CD4-positive, alpha-beta T cell (primary cell): ENCODE data around the gene TTC1. TPM values are rescaled to one million over a fixed set of nuclear protein-coding genes. Genes with fewer than 3 reads are reported as not detected.

ENCODE experiments used
- ATAC-seq: fragments of 200-7000 bp; cut with Tn5 transposase; one replicate; pipeline ENCODE4 v1.10.0; 2022; ENCODE audit warnings: mild to moderate bottlenecking; ENCODE audit not compliant: poor library complexity
- CTCF ChIA-PET: fragments of 350-600 bp; sonication (Branson Sonifier 250); formaldehyde crosslinking; loops from one replicate; lab custom pipeline; 2021; ENCODE audit warnings: antibody characterized with exemption, inconsistent platforms; lab: Charles Lee
- POLR2A ChIA-PET: fragments of 350-600 bp; sonication (Branson Sonifier 250); formaldehyde crosslinking; loops from one replicate; lab custom pipeline; 2021; ENCODE audit warnings: antibody characterized with exemption, inconsistent platforms; lab: Charles Lee
- DNase-seq, 14 experiments: peaks; one replicate each; pipeline ENCODE4 v3.0.0-alpha.2; 2013 to 2020; ENCODE audit warnings: mixed read lengths in 2 of 14
- H3K27ac ChIP-seq, 2 donors: one replicate each; pipeline versions ENCODE4 v1.5.1 to v1.7.0; 2013; ENCODE audit warnings: low read length in 2 of 2, low read depth in 1 of 2, mild to moderate bottlenecking in 1 of 2
- H3K27me3 ChIP-seq, 2 experiments: 1 replicate in 1 of 2; 2 replicates in 1 of 2; pipeline versions ENCODE4 v1.6.1 to v1.7.0; 2013; ENCODE audit warnings: low read length in 2 of 2, control low read depth in 1 of 2, mild to moderate bottlenecking in 1 of 2, moderate library complexity in 1 of 2; ENCODE audit not compliant: insufficient read depth in 2 of 2, control insufficient read depth in 1 of 2
- H3K36me3 ChIP-seq: one replicate; pipeline ENCODE4 v1.6.1; 2013; ENCODE audit warnings: low read length, control low read depth; ENCODE audit not compliant: insufficient read depth
- H3K4me1 ChIP-seq: one replicate; pipeline ENCODE4 v1.6.1; 2013; ENCODE audit warnings: low read length, control low read depth; ENCODE audit not compliant: insufficient read depth
- H3K4me3 ChIP-seq: one replicate; pipeline ENCODE4 v1.5.1; 2013; ENCODE audit warnings: mild to moderate bottlenecking, low read length, moderate library complexity
- H3K9me3 ChIP-seq, 2 experiments: 1 replicate in 1 of 2; 2 replicates in 1 of 2; pipeline versions ENCODE4 v1.6.1 to v1.7.0; 2013; ENCODE audit warnings: low read length in 2 of 2, mild to moderate bottlenecking in 2 of 2, control low read depth in 1 of 2, moderate library complexity in 1 of 2; ENCODE audit not compliant: control insufficient read depth in 1 of 2, insufficient read depth in 1 of 2
- H3K27ac Mint-ChIP-seq: one replicate; pipeline ENCODE4 v1.8.0; 2020; ENCODE audit warnings: mixed read lengths
- H3K27me3 Mint-ChIP-seq: one replicate; pipeline ENCODE4 v1.8.0; 2021; ENCODE audit warnings: mixed read lengths
- H3K36me3 Mint-ChIP-seq: one replicate; pipeline ENCODE4 v1.8.0; 2021; ENCODE audit warnings: low read depth, mixed read lengths
- H3K4me1 Mint-ChIP-seq: one replicate; pipeline ENCODE4 v1.8.0; 2021; ENCODE audit warnings: low read depth, mixed read lengths
- H3K4me3 Mint-ChIP-seq: one replicate; pipeline ENCODE4 v1.8.0; 2020; ENCODE audit warnings: mild to moderate bottlenecking, mixed read lengths
- H3K9me3 Mint-ChIP-seq: one replicate; pipeline ENCODE4 v1.8.0; 2020; ENCODE audit warnings: mixed read lengths
- intact Hi-C, 2 experiments: fragments of 100-400 bp; cut with DNase I in 1 of 2; cut with micrococcal nuclease in 1 of 2; formaldehyde crosslinking; loops; one replicate each; pipeline versions ENCODE4 v1.15.1 to v1.9.0; 2023 to 2025; cut with DNase I, micrococcal nuclease
- total RNA-seq, 174 experiments: library from RNA in 2 of 174; stranded (reverse) in 2 of 174; gene quantifications; one replicate each; pipeline ENCODE4 v1.2.3 and lab custom pipeline; 2021 to 2026
- TF ChIP-seq, protein P1 (sequence below): fragments of 200-600 bp; IDR thresholded peaks from one replicate; pipeline ENCODE4 v1.8.0; 2022; ENCODE audit warnings: antibody characterized with exemption, mild to moderate bottlenecking

Gene TTC1
- total RNA-seq, 2 experiments from 2014 or later = 15.9 to 16.3 TPM

DNA sequence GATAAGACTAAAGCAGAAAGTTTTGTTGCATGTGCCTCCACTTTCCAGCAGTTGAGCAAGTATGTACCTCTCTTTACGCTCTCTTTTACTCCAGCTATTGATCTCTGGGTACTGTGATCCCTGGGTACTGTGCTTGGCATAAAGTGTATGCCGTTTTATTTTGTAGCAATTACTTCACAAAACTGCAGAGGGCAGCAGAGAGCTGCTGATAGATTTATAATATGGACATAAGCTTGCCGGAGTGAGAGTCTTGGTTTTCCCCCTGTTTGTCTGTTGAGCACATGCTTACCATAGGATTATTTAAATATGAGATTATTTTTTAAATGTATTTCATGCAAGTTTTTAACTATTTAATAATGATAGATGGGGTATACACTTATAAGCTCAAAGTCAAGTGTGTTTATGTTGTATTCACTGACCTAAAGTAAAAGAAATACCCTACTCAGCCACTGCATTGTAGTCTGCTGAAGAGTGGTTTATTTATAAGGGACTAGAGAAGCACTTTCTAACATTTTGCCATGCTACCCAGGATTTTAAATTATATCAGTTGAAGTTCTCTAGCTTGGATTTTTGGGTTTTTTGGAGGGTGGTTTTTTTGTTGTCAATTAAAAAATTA lies 13.0 kb downstream of the TTC1 start:
- intact Hi-C loops = loop anchor here (1.0 to 5.0 kb wide), 3 partner anchors 323 to 370 kb away; no protein-coding TSS in a partner anchor

DNA sequence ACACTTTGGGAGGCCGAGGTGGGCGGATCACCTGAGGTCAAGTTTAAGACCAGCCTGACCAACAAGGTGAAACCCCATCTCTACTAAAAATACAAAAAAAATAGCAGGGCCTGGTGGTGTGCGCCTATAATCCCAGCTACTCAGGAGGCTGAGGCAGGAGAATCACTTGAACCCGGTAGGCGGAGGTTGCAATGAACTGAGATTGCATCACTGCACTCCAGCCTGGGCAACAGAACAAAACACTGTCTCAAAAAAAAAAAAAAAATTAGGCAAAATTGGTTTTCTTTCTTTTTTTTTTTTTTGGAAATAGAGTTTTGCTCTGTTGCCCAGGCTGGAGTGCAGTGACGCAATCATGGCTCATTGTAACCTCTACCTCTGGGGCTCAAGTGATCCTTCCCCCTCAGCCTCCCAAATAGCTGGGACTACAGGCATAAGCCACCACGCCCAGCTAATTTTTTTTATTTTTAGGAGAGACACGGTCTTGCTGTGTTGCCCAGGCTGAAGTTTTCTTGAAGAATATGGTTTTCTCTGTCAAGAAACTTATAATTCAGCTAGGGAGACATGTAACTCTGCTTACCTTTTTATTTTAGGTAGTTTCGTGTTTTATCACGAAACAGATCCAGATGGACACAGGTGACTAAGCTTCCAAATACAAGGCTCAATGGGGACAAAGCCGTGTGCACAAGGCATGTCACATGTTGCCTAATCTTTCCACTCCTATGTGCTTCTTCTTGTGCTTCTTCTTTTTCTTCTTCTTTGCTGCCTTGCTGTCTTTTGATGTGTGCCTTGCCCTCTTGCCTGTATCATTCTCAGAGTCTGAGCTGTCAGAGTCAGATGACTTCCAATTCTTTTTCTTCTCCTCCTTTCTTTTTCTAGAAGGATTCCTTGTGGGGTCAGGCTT lies 14.3 kb downstream of the TTC1 start:
- intact Hi-C loops = loop anchor here in 1 of 2 experiments (5.0 kb wide), 1 partner anchor 369 kb away; no protein-coding TSS in a partner anchor

More for the DNA sequence above, 13.0 kb downstream of the TTC1 start:
- H3K4me3 Mint-ChIP-seq = no peak overlapping the region
- Histone ChIP-seq H3K27me3 (no peaks in the 10 kb centered on the region), H3K27ac (no peak overlapping the region), H3K9me3 (no peaks in the 10 kb centered on the region), H3K4me3 (no peak overlapping the region), H3K36me3 (peaks cover 18% of the 10 kb centered on the region), H3K4me1 (peaks cover 10% of the 10 kb centered on the region)
- CTCF ChIA-PET = interaction anchor here (0.6 to 1.8 kb wide), 23 partner anchors 8 to 735 kb away, joined by 3 to 29 read pairs (median 4); partner anchors contain the start of gene TTC1
- no peaks in the 10 kb centered on the region for H3K27me3 Mint-ChIP-seq
- POLR2A ChIA-PET = interaction anchor here (1.3 to 2.6 kb wide), 3 partner anchors 13 to 815 kb away, joined by 3 to 17 read pairs (median 5); partner anchors contain the start of gene TTC1
- DNase-seq = peak in 13 of 14 experiments; percentile 4 to 83 (median 37)
- H3K27ac Mint-ChIP-seq = peak overlapping the region; percentile 35
- H3K4me1 Mint-ChIP-seq = peaks cover 42% of the 10 kb centered on the region
- H3K9me3 Mint-ChIP-seq = no peaks in the 10 kb centered on the region
- ATAC-seq = peak; percentile 94
- TF ChIP-seq, protein P1, sequence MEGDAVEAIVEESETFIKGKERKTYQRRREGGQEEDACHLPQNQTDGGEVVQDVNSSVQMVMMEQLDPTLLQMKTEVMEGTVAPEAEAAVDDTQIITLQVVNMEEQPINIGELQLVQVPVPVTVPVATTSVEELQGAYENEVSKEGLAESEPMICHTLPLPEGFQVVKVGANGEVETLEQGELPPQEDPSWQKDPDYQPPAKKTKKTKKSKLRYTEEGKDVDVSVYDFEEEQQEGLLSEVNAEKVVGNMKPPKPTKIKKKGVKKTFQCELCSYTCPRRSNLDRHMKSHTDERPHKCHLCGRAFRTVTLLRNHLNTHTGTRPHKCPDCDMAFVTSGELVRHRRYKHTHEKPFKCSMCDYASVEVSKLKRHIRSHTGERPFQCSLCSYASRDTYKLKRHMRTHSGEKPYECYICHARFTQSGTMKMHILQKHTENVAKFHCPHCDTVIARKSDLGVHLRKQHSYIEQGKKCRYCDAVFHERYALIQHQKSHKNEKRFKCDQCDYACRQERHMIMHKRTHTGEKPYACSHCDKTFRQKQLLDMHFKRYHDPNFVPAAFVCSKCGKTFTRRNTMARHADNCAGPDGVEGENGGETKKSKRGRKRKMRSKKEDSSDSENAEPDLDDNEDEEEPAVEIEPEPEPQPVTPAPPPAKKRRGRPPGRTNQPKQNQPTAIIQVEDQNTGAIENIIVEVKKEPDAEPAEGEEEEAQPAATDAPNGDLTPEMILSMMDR = peak; percentile 88
- H3K36me3 Mint-ChIP-seq = peaks cover 46% of the 10 kb centered on the region

More for the DNA sequence above, 14.3 kb downstream of the TTC1 start:
- Mint-ChIP-seq H3K27ac (no peak overlapping the region), H3K4me3 (no peak overlapping the region), H3K4me1 (peaks cover 42% of the 10 kb centered on the region), H3K9me3 (no peaks in the 10 kb centered on the region), H3K27me3 (no peaks in the 10 kb centered on the region), H3K36me3 (peaks cover 52% of the 10 kb centered on the region)
- Histone ChIP-seq H3K36me3 (peaks cover 9% of the 10 kb centered on the region), H3K4me1 (peaks cover 10% of the 10 kb centered on the region), H3K27me3 (no peaks in the 10 kb centered on the region), H3K4me3 (no peak overlapping the region), H3K9me3 (no peaks in the 10 kb centered on the region), H3K27ac (no peak overlapping the region)
- no peak for ATAC-seq
- CTCF ChIA-PET = interaction anchor here (2.8 kb wide), 1 partner anchor 322 kb away, joined by 9 read pairs; no protein-coding TSS in a partner anchor
- DNase-seq = no peak
- TF ChIP-seq, protein P1 = no peak
- POLR2A ChIA-PET = no interaction called here
